Measurements from ENCODE around the gene TYMP.

The TYMP gene

DNA sequence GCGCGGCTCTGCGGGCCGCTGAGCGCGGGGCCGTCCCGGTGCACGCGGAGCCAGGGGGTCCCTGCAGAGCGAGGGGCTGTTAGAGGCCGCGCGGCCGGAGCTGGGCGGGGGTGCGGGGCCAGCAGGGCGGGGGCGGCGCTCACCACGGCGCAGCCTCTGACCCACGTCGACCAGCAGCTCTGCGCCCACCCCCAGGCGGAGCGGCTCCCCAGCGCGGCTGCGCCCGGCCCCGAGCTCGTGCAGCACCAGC, 4.0 kb downstream of the TYMP start:
- no peak for DNase-seq (ENCODE audit: extremely low spot score)
- TF ChIP-seq, protein P1, sequence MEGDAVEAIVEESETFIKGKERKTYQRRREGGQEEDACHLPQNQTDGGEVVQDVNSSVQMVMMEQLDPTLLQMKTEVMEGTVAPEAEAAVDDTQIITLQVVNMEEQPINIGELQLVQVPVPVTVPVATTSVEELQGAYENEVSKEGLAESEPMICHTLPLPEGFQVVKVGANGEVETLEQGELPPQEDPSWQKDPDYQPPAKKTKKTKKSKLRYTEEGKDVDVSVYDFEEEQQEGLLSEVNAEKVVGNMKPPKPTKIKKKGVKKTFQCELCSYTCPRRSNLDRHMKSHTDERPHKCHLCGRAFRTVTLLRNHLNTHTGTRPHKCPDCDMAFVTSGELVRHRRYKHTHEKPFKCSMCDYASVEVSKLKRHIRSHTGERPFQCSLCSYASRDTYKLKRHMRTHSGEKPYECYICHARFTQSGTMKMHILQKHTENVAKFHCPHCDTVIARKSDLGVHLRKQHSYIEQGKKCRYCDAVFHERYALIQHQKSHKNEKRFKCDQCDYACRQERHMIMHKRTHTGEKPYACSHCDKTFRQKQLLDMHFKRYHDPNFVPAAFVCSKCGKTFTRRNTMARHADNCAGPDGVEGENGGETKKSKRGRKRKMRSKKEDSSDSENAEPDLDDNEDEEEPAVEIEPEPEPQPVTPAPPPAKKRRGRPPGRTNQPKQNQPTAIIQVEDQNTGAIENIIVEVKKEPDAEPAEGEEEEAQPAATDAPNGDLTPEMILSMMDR (IDR thresholded peaks at IDR 0.05; ENCODE audit: control extremely low read depth, extremely low read depth, low read depth, missing control alignments): no peak
- CTCF ChIA-PET: interaction anchor here (0.8 to 6.7 kb wide), 39 partner anchors 9 to 680 kb away, joined by 3 to 136 read pairs (median 4); partner anchors contain the start of genes HDAC10, KLHDC7B, LMF2 and NCAPH2
- POLR2A ChIA-PET: interaction anchor here (0.6 to 4.5 kb wide), 10 partner anchors 9 to 236 kb away, joined by 3 to 33 read pairs (median 6); partner anchors contain the start of genes KLHDC7B, LMF2 and NCAPH2

GRCh38 chr22:50525104-50525857, 4.5 kb downstream of the TYMP start, which contains the start of gene SCO2:
Gene SCO2 (minus strand): TSS chr22:50525598. CDS start chr22:50524411, 1,187 bp downstream.
- TF ChIP-seq, protein P1 (IDR thresholded peaks at IDR 0.05; ENCODE audit: control extremely low read depth, extremely low read depth, low read depth, missing control alignments): peak; percentile 64
- DNase-seq (ENCODE audit: extremely low spot score): peak; percentile 97
- ChIA-PET CTCF (interaction anchor here (0.8 to 6.7 kb wide), 39 partner anchors 10 to 680 kb away, joined by 3 to 136 read pairs (median 4); partner anchors contain the start of genes HDAC10, KLHDC7B, LMF2 and NCAPH2), POLR2A (interaction anchor here (0.5 to 4.5 kb wide), 12 partner anchors 8 to 235 kb away, joined by 3 to 33 read pairs (median 4); partner anchors contain the start of genes KLHDC7B, LMF2 and NCAPH2)

DNA sequence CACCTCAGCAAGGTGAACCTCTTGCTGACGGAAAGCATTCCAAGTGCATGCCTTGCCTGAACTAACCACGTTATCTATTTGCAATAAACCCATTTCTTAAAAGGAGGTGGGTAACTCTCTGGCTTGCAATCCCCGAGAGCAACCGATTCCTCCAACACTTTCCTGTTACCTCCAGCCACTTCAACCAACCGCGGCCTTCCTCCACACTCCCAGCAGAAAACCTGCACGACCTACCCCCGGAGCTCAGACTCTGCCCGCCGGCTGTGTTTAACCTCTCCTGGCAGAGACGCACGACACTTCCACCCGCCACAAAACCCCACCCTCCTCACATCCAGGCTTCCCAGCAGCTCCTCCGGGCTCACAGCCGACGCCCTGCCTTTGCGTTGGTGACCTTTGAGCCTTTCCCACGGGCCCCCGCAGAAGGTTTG, 5.1 kb downstream of the TYMP start:
- TF ChIP-seq, protein P1 (IDR thresholded peaks at IDR 0.05; ENCODE audit: control extremely low read depth, extremely low read depth, low read depth, missing control alignments): no peak
- ChIA-PET POLR2A (interaction anchor here (0.5 to 4.5 kb wide), 4 partner anchors 17 to 45 kb away, joined by 3 to 33 read pairs (median 3); partner anchors contain the start of genes LMF2 and NCAPH2), CTCF (interaction anchor here (1.3 to 6.7 kb wide), 9 partner anchors 9 to 381 kb away, joined by 3 to 136 read pairs (median 24); partner anchors contain the start of genes KLHDC7B, LMF2, NCAPH2 and SYCE3)
- DNase-seq (ENCODE audit: extremely low spot score): no peak

GRCh38 chr22:50523806-50524675, 5.8 kb downstream of the TYMP start:
- TF ChIP-seq, protein P1 (IDR thresholded peaks at IDR 0.05; ENCODE audit: control extremely low read depth, extremely low read depth, low read depth, missing control alignments): no peak
- no peak for DNase-seq (ENCODE audit: extremely low spot score)
- CTCF ChIA-PET: interaction anchor here (2.6 to 6.7 kb wide), 4 partner anchors 9 to 40 kb away, joined by 24 to 136 read pairs (median 48); partner anchors contain the start of genes KLHDC7B, LMF2, NCAPH2 and SYCE3
- POLR2A ChIA-PET: interaction anchor here (4.5 kb wide), 1 partner anchor 16 kb away, joined by 33 read pairs; the partner anchor contains the start of genes LMF2 and NCAPH2

DNA sequence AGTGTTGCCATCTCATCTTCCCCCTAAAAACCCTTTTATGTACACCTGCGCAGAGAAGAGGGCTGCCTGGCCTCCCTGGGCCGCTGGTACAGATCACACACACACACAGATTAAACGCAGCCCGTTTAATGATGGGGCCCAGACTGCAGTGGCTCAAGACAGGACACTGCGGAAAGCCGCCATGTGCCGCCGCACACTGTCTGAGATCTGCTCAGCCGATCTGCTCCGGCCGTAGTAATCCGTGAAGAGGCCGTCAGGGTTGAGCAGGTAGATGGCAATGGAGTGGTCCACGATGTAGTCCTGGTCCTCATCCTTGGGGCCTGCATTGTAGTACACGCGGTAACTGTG, 6.4 kb downstream of the TYMP start:
- CTCF ChIA-PET: interaction anchor here (1.0 to 5.1 kb wide), 2 partner anchors 15 to 39 kb away, joined by 4 to 56 read pairs; partner anchors contain the start of genes LMF2, NCAPH2 and SYCE3
- POLR2A ChIA-PET: interaction anchor here (4.5 kb wide), 1 partner anchor 16 kb away, joined by 33 read pairs; the partner anchor contains the start of genes LMF2 and NCAPH2
- TF ChIP-seq, protein P1 (IDR thresholded peaks at IDR 0.05; ENCODE audit: control extremely low read depth, extremely low read depth, low read depth, missing control alignments): no peak
- DNase-seq (ENCODE audit: extremely low spot score): no peak

Data from GM10248 (cell line).